ENCODE results near the gene IFT122.

IFT122 gene

DNA sequence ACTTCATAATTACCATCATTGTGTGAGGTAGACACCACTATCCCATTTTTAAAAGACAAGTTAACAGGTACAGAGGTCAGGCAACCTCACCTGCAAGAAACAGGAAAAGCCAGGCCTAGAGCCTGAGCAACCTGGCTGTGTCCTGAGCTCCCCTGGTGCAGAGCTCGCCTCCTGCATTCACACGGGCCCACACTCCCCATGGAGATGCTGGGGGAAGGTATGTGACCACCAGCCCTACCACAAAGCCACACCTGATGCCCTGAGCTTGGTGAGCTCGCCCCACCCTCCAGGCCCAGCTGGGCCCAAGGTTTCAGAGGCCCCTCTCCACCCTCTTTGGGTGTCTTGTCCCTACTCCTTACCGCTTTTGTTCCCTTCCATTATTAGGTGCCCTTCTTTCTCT, 10.4 kb upstream of the IFT122 start:
- H3K4me3 ChIP-seq (replicated peaks; ENCODE audit: insufficient read depth, low read length): no peak overlapping the region
- no peak for DNase-seq (ENCODE audit: low read depth in 1 of 2, low spot score in 1 of 2)
- no peaks in the 10 kb centered on the region for H3K27me3 ChIP-seq (ENCODE audit: insufficient read depth, poor library complexity, severe bottlenecking)
- TF ChIP-seq GABPA (IDR thresholded peaks at IDR 0.05; ENCODE audit: low read depth) (no peak), POLR2AphosphoS5 (IDR thresholded peaks at IDR 0.05; ENCODE audit: low read depth) (peak; percentile 46; the same call in 1 of the 2 replicates)
- H3K27ac ChIP-seq (replicated peaks): no peak overlapping the region

DNA sequence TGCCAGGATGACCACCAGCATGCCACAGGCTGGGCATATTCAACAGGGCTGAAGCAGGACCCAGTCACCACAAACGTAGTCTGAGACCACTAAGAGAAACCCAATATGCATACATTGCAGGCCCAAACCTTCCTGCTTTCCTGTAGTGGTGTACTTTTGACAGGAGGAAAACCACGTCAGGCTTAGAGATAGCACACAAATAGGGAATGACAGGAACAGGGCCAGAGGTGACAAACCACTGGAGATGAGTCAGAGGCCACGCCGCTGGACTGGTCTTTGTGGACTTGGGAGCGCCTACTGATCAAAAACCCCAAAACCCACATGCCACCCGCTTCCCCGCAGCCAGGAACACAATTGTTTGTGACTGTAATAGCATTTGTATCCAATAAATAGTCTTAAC, 8.0 kb upstream of the IFT122 start:
- Histone ChIP-seq H3K27me3 (ENCODE audit: insufficient read depth, poor library complexity, severe bottlenecking) (no peaks in the 10 kb centered on the region), H3K4me3 (replicated peaks; ENCODE audit: insufficient read depth, low read length) (no peak overlapping the region), H3K27ac (replicated peaks) (no peak overlapping the region)
- TF ChIP-seq SPI1 (IDR thresholded peaks at IDR 0.05; ENCODE audit: borderline replicate concordance, low read depth): no peak
- TF ChIP-seq POLR2AphosphoS5 (IDR thresholded peaks at IDR 0.05; ENCODE audit: low read depth): no peak
- TF ChIP-seq, protein P1, sequence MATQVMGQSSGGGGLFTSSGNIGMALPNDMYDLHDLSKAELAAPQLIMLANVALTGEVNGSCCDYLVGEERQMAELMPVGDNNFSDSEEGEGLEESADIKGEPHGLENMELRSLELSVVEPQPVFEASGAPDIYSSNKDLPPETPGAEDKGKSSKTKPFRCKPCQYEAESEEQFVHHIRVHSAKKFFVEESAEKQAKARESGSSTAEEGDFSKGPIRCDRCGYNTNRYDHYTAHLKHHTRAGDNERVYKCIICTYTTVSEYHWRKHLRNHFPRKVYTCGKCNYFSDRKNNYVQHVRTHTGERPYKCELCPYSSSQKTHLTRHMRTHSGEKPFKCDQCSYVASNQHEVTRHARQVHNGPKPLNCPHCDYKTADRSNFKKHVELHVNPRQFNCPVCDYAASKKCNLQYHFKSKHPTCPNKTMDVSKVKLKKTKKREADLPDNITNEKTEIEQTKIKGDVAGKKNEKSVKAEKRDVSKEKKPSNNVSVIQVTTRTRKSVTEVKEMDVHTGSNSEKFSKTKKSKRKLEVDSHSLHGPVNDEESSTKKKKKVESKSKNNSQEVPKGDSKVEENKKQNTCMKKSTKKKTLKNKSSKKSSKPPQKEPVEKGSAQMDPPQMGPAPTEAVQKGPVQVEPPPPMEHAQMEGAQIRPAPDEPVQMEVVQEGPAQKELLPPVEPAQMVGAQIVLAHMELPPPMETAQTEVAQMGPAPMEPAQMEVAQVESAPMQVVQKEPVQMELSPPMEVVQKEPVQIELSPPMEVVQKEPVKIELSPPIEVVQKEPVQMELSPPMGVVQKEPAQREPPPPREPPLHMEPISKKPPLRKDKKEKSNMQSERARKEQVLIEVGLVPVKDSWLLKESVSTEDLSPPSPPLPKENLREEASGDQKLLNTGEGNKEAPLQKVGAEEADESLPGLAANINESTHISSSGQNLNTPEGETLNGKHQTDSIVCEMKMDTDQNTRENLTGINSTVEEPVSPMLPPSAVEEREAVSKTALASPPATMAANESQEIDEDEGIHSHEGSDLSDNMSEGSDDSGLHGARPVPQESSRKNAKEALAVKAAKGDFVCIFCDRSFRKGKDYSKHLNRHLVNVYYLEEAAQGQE (IDR thresholded peaks at IDR 0.05; ENCODE audit: insufficient replicate concordance, low read depth): no peak
- TF ChIP-seq, protein P2, sequence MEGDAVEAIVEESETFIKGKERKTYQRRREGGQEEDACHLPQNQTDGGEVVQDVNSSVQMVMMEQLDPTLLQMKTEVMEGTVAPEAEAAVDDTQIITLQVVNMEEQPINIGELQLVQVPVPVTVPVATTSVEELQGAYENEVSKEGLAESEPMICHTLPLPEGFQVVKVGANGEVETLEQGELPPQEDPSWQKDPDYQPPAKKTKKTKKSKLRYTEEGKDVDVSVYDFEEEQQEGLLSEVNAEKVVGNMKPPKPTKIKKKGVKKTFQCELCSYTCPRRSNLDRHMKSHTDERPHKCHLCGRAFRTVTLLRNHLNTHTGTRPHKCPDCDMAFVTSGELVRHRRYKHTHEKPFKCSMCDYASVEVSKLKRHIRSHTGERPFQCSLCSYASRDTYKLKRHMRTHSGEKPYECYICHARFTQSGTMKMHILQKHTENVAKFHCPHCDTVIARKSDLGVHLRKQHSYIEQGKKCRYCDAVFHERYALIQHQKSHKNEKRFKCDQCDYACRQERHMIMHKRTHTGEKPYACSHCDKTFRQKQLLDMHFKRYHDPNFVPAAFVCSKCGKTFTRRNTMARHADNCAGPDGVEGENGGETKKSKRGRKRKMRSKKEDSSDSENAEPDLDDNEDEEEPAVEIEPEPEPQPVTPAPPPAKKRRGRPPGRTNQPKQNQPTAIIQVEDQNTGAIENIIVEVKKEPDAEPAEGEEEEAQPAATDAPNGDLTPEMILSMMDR (IDR thresholded peaks at IDR 0.05; ENCODE audit: insufficient read depth, low read length): no peak
- no peak for TF ChIP-seq GABPA (IDR thresholded peaks at IDR 0.05; ENCODE audit: low read depth)
- no peak for DNase-seq (ENCODE audit: low read depth in 1 of 2, low spot score in 1 of 2)

DNA sequence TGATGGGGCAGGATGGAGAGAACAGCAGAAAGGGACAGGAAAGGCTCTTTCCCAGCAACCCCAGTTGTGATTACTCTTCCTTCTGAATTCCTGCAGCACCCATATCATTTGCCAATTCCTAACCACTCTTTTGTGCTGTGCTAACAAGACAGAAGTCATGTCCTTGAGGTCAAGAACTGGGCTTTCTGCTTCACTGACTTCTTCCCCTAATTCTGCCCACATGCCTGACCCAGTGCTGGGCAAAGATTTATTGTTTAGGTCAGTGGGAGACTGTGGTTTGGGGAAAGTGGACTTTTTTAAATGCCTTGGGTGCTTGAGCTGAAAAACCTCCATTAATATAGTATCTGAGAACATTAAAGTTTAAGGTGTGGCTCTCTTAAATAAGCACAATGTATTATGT, 7.4 kb upstream of the IFT122 start:
- TF ChIP-seq POLR2AphosphoS5 (IDR thresholded peaks at IDR 0.05; ENCODE audit: low read depth) (no peak), GABPA (IDR thresholded peaks at IDR 0.05; ENCODE audit: low read depth) (no peak), SPI1 (IDR thresholded peaks at IDR 0.05; ENCODE audit: borderline replicate concordance, low read depth) (no peak)
- TF ChIP-seq, protein P1 (IDR thresholded peaks at IDR 0.05; ENCODE audit: insufficient replicate concordance, low read depth): no peak
- TF ChIP-seq, protein P2 (IDR thresholded peaks at IDR 0.05; ENCODE audit: insufficient read depth, low read length): no peak
- no peak overlapping the region for H3K27ac ChIP-seq (replicated peaks)
- no peak overlapping the region for H3K4me3 ChIP-seq (replicated peaks; ENCODE audit: insufficient read depth, low read length)
- DNase-seq (ENCODE audit: low read depth in 1 of 2, low spot score in 1 of 2): no peak
- no peaks in the 10 kb centered on the region for H3K27me3 ChIP-seq (ENCODE audit: insufficient read depth, poor library complexity, severe bottlenecking)

DNA sequence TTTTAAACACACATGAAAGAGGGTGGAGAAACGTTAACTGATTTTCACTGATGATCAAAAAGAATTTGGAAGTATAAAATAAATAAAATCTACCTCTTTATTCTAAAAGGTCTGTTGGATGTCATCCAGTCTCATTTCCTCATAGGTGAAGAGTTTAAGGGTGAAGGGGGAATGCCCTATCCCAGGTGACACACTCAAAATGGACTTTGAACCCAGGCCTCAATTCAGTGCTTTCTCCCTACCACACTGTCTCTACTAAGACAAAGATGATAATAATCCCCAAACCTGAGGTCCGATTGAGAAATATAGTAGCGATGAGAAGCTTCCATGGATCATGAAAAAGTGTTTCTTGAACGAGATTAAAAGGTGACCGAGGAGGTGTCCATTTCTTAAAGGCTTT, 6.5 kb upstream of the IFT122 start:
- Histone ChIP-seq H3K27ac (replicated peaks) (no peak overlapping the region), H3K27me3 (ENCODE audit: insufficient read depth, poor library complexity, severe bottlenecking) (no peaks in the 10 kb centered on the region), H3K4me3 (replicated peaks; ENCODE audit: insufficient read depth, low read length) (no peak overlapping the region)
- TF ChIP-seq, protein P1 (IDR thresholded peaks at IDR 0.05; ENCODE audit: insufficient replicate concordance, low read depth): no peak
- no peak for TF ChIP-seq GABPA (IDR thresholded peaks at IDR 0.05; ENCODE audit: low read depth)
- no peak for TF ChIP-seq SPI1 (IDR thresholded peaks at IDR 0.05; ENCODE audit: borderline replicate concordance, low read depth)
- TF ChIP-seq, protein P2 (IDR thresholded peaks at IDR 0.05; ENCODE audit: insufficient read depth, low read length): no peak
- no peak for TF ChIP-seq POLR2AphosphoS5 (IDR thresholded peaks at IDR 0.05; ENCODE audit: low read depth)
- no peak for DNase-seq (ENCODE audit: low read depth in 1 of 2, low spot score in 1 of 2)
